NCI-H510A (cell line): Measurements from ENCODE around the gene MYO7B.
"Not testable (repeated sequence)": the region's sequence is repeated elsewhere in the genome, so short reads cannot be mapped to it uniquely, and the experiment has no call there.

Source experiments
- DNase-seq: peaks from one replicate; lab custom pipeline; 2025; lab: John Stamatoyannopoulos, UW

The MYO7B gene

DNA sequence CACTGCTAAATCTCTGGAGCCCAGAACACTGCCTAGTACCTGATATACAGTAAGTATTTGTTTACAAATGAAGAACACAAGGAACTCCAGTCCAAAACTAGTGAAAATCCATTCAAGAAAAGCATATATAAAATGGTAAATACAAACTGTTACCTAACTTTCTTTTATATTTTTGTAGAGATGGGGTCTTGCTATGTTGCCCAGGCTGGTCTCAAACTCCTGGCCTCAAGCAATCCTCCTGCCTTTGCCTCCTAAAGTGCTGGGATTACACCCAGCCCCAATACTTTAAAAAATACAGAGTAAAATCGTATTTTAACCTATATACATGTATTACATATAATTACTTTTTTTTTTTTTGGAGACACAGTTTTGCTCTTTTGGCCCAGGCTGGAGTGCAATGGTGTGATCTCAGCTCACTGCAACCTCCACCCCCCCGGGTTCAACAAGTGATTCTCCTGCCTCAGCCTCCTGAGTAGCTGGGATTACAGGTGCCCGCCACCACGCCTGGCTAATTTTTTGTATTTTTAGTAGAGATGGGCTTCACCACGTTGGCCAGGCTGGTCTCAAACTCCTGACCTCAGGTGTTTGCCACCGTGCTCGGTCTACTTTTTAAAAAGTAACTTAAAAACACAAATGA, 11.2 kb upstream of the MYO7B start:
- not testable (repeated sequence) for DNase-seq

DNA sequence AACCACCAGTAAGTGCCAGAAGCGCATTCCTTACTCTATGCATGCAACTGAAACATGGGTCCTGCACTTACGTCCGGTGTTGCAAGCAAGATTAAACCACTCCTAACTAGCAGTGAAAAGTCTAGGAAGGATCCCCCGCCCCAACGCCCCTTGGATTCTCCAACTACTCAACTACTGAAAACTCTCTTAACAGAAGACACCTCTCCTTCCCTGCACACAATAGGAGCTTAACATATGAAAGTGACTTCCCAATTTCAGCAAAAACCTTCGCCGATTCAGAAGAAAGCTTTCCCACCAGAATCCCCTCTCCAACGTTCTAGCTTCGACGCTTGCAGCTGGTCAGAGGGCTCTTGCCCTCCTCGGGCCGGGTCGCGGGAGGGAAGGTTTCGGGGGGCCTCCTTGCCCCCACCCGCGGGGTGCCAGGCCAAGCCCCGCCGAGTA, 9.8 kb upstream of the MYO7B start:
- no peak for DNase-seq

DNA sequence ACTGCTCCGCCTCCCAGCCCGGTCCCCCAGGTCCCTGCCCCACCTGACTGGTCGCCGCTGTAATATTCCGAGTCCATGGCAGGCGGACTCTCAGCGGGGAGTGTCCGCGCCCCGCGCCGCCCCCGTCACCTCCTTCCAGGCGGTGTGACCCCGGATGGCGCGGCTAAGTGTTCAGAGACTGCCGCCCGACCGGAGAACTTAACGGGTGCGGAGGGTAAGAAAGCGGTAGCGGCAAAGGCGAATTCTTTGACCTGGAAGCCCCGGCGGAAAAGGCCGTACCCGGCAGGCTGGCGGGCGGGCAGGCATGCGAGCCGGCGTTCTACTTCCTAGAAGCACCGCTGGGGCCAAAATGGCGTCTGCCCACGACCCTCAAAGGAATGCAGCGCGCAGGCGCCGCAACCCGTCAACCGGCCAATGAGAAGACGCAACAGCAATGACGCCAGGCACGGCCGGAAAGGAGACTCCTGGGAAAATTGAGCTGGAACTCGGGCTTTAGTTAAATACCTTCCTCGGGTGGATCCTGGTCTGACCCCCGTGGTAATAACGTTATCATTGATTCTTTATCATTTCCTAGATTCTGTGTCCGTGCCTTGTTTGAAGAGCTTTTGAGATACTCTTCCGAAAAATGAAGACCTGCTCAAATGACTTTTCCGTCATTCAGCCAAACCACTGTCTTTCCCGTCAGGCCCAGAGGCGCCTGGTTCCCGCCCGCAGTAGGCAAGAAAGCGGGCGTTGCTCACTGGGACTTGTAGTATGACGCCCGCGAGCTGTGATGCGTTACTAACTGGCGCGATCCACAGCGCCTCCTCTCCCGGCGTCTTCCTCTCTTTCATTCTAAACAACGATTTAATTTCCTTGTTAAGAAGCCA, 9.1 kb upstream of the MYO7B start, which contains the start of gene IWS1:
Gene IWS1 (minus strand): TSS at position 358 of the 869 bp plus-strand sequence. CDS start 281 bp downstream, at position 77.
- peak; percentile 94 for DNase-seq

DNA sequence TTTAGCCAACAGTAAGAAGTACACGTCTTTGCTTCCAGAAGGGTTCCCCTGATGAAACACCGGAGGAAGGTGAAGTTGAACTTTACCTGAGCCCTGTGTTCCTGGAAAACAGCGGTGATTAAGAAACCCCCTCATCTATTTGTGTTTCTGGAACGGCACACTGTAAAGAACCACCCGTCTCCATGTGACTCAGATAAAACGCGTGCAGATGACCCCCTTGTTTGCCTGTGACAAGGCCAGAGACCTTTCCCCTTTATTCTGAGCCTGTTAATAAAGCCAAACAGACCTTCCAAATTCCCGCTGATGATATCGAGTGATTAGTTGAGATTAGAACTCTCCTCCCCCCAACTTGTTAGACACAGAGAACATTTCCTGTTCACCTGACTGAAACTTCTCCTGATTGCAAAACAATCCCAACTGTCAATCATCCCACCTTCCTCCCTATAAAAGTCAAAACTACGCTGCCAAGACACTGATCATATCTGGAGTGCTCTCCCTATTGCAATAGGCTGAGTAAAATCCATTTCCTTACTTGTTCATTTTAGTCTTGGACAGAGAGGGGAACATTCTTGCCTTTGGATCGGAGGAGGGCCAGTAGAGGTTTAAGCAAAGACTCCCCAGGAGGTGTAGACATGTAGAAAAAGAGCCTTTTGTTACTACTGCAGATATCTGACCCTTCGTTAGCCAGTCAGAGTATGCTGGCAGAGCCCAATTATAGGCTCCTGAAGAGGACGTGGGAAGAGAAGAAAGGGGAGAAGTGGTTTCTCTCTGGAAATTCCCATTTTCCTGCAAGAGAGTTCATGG, 8.3 kb upstream of the MYO7B start:
- peak; percentile 33 for DNase-seq

DNA sequence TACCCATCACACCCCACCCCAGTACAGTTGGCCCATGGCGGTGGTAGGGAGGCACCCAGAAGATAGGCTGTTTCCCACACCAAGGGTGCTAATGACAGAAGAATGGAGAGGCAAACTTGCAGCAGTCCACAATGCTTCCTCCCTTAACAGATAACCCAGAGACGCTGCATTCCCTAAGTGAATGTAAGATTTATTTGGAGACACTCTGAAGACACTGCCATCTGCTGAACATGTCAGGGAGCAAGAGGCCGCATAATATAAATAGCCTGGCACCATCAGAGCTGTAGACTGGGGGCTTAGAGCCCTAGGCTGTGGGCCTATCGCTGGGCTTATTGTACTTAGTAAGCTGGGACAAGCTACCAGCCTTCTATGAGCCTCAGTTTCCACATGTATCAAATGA, 7.0 kb upstream of the MYO7B start:
- DNase-seq = no peak

DNA sequence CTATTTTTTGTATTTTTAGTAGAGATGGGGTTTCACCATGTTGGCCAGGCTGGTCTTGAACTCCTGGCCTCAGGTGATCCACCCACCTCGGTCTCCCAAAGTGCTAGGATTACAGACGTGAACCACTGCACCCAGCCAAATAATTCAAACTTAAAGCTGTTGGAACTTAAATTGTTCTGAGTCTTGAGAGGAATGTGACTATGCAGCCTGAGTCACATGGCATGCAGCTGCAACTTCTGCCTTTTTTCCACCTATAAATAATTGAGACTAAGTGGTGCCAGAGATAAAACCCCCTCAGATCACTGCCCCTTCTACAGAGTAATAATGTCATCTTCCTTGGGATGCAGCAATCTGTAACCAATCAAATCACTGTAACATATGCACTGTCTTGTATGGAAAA, 6.1 kb upstream of the MYO7B start:
- DNase-seq = not testable (repeated sequence)

DNA sequence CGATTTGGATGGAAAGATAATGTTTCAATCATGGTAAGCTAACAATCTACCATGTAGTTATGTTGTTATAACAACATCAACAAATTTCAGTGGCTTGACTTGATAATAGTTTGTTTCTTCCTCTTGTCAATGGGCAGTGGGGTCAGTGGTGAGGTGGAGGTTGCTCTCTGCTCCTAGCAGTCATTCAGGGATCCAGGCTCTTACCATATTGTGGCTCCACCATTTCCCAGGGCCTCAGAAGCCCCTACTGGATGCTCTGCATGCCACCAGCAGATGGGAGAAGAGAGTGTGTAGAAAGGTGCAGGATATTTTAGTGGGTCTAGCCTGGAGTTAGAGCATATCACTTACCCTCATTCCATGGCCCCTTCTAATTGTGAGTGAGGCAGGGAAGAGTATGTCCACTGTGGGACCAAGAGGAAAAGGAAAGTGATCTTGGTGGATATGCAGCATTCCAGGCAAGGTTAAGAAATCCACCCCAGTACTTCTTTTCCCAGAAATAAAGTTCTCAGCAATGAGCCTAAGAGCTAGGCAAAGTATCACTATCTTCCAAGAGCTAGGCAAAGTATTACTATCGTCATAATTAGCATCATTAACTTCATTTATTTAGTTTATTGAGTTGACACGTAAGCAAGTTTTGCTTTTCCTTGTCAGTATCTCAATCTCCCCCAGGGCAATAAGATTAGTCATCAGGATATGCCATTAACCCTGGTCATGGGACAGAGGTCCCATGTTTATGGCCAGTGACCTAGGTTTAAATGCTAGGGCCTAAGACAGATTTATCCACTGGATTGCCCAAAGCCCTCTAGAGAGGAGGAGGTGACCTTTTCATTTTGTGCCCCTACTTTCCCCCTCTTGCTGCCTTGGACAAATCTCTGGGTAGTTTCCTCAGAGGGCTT, 5.0 kb upstream of the MYO7B start:
- DNase-seq = no peak

DNA sequence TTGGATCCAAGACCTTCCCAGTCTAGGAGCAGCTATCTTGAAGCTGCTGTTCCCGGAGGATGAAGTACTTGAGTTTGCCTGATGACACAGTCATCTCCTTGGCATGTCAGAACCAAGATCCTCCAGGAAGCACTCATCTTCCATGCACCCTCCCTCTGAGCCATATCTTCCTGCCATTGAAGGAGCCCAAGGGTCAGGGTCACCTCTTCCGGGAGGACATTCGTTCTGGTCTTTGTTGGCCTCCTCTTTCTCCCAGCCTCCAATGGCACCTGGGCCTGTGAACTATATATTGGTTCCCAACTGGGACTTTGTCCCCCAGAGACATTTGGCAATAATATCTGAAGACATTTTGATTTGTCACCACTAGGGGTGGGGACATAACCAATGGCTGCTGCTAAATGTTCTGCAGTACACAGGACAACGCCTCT, 4.2 kb upstream of the MYO7B start:
- no peak for DNase-seq

DNA sequence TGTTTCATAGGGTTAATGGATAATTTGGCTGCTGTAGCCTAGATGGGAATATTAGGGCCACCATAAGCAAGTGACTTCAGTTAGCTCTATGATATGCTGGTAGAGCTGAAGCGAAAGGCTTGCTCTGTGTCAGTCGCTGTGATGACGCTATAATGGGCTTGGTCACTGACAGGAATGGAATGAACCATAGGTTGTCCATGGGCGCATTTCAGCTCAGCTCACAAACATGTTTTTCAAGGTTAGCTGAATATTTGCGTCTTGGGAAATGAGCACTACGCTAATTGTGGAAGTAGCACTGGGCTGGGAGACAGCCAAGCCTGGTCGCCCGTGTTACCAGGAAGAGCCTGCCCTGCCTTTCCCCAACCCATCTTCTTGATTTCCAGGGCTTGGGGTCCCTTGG, 3.2 kb upstream of the MYO7B start:
- no peak for DNase-seq

DNA sequence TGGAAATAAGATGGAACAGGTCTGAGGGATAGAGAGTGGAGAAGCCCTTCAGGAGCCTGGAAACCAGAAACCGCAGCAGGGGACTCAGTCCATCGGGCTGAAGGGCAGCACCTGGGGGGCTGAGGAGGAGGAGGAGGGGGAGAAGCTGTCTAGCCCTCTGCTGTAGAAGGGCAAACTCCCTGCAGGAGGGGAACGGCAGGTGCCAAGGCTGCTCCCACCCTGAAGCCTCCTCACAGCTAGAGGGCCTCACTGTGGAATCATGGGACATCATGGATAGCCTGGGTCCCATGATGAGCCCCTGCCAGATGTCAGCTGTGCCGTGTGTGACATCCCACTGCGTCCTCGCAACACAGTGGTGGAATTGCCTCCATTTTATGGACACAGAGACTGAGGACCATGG, 435 bp downstream of the MYO7B start:
- no peak for DNase-seq

DNA sequence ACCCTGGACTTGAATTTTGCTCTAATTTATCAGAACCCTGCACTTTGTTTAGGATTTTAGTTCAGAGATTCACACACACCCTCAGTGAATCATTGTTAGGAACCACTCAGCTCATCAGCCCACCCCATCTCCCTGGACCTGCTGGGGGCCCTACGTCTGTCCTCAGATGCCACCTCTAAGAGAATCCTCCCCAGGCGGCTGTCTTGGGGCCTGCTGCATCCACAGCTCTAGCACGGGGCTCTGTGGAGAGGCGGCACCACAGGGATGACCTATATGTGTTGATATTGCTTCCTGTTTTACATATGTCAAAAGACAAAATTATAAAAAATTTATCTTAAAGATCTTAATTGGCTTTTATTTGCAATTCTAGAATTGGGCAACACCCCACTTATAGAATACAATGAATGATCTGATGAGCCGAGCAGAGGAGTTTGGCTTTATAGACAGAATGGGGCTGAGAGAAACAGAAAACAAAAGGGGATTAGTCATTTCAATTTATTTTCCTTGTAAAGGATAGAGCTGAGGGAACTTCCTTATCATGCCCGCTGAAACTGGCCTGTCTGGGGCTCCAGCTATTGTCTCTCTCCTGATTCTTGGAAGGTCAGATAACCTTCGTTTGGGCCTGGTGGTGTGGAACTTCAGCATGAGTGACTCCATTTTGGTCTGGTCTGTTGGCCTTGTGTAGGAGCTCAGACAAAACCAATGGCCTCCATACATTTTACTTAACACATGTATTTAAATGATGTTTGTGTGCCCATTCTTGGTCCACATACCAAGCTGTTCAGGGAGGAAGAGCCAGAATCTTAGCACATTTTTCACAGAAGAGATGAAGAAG, 1.4 kb downstream of the MYO7B start:
- no peak for DNase-seq

DNA sequence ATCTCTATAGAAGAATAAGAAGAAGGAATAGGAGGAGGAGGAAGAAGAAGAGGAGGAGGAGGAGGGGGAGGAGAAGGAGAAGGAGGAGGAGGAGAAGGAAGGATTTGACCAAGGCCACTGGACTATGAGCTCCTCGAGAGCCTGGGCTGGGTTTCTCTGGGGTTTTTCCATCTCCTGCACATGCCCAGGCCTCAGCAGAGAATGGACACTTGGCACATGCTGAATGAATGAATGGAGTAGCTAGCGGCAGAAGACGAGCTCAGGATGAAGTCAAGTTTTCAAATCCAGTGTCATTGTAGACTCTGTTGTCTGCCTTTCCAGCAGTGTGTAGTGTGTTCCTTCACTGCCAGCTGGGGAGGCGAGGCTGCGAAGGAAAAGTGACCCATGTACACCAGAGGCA, 2.2 kb downstream of the MYO7B start:
- no peak for DNase-seq

DNA sequence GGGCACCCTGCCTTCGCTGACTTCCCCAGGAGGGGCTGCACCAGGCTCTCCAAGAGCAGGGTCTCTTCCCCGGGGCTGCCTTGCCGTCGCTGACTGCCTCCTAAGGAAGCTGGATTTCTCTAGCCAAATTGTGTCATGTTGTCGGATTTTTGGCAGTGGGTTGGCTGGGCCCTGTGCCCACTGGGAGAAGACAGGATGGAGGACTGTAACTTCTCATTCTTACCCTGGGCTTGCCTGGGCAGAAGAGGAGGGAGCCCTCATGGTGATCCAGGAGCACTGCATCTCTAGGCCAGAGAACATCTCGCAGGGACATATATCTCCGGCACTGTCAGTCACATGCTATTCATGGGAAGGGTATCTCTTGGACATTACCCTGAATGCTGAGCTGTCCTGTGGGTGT, 6.3 kb downstream of the MYO7B start:
- no peak for DNase-seq

DNA sequence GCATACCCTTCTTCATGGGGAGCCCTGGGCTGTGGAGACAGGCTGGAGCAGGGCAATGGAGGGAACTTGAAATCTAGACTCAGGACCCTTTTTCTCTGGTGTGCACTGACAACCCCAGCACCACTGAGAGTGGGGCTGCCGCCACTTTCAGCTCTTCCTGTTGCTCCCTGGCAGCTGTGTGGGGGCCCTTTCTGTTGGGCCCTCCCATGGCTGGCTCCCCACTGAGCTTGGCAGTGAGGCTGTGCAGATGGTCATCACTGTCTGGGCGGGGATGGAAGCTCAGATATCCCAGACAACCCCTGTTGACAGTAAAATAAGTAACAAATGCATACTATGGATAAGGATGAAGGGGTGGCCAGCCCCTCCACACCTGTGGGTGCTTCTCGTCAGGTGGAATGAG, 6.7 kb downstream of the MYO7B start:
- DNase-seq = no peak

DNA sequence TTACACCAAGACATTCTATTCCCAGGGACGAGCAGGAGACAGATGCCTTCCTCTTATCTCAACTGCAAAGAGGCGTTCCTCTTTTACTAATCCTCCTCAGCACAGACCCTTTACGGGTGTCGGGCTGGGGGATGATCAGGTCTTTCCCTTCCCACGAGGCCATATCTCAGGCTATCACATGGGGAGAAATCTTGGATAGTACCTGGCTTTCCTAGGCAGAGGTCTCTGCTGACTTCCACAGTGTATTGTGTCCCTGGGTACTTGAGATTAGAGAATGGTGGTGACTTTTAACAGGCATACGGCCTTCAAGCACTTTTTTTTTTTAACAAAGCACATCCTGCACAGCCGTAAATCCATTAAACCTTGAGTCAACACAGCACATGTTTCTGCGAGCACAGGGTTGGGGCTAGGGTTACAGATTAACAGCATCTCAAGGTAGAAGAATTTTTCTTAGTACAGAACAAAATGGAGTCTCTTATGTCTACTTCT, 7.6 kb downstream of the MYO7B start:
- not testable (repeated sequence) for DNase-seq

DNA sequence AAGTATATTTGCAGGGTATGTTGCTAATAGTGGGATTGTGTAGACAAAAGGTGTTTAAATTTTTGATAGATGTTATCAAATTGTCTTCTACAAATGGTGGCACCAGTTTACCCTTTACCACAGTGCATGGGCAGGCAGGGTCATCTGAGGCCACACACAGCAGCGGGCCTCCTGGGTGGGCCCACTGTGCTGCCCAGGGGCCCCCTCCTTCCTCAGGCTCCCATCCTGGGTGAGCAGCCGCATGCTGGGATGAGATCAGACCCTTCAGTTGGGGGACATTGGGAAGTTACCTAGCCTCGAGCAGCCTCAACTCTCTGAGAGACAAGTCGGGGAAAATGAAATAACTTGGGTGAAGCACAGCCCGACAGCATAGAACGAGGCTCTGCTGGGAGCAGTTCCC, 9.7 kb downstream of the MYO7B start:
- no peak for DNase-seq

DNA sequence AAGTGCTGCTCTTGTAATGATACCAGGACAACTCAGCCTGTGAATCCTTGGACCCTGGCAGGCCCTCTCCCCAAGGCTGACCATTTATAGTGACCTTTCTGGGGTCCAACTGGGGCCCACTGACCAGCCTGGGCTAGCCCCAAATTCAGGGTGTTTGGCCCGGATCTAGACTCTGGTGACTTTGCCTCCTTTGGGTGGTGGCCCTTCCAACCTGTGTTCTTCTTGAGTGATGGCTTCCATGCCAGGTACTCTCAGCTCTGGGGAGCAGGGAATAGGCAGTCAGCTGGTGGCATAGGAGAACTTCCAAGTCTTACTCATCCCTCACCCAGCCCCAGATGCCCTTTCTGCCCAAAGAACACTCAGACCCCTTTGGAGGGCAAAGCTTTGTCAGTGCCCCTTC, 10.3 kb downstream of the MYO7B start:
- DNase-seq = no peak

DNA sequence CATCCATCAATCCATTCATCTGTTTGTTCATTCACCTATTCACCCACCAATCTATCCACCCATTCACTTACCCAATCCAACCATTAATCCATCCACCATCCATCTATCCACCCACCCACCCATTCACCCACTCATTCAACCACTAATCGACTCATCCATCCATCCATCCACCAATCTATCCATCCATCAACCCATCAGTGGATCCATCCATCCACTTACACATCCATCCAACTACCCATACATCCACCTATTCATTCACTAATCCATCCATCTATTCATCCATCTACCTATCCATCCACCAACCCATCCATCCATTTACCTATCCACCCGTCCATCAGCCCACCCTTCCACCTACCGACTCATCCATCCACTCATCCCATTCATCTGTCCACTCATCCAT, 11.3 kb downstream of the MYO7B start:
- no peak for DNase-seq

DNA sequence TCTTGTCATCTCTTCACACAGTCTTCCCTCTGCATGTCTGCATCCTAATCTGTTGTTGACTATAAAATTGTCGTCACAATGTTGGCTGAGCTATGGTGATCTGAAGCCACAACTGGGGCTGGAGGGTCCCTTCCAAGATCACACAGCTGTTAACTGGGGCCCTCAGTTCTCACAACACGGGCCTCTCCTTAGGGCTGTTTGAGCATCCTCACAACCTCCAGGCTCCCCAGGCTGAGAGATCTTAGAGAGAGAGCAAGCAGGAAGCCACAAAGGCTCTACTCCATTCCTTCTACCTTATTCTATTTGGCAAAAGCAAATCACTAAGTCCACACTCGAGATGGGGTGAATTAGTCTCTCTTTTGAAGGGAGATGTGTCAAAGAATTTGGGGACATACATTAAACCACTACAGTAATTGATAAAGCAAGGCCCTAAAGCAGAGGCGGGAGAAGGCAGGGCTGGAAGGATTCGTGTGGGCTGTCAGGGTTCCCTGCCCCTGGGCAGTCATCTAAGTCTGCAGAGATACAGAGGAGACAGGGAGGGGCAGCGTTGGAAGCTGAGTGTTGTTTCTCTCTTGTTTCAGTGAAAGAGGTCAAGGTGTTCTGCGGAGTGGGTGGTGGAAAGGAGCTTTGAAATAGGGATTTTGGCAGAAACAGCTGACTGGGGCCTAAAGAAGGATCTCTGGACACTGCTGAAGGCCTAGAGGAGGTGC, 15.9 kb downstream of the MYO7B start:
- no peak for DNase-seq

DNA sequence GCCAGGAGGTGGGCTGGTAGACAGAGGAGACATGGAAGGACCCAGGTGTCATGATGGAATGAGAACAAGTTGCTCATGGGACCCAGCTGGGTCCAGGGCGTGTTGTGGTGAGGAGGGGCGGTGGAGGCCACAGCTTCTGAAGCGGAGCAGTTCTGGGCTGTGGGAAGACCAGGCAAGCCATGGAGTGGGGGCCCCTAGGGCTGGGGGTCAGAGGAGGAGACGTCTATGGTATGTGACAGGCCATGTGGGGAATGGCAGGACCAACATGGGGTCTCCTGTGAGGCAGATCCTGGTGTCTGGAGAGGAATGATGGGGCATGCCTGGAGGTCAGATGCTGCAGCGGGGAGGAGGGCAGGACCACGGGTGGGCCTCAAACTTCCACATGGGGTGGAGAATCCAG, 16.9 kb downstream of the MYO7B start:
- DNase-seq = no peak
